HG03342 (cell line): Measurements from ENCODE around the gene U2AF2.

Experiments
- ATAC-seq: cut with Tn5 transposase; IDR thresholded peaks from one replicate; pipeline ENCODE4 v1.9.1; 2021; ENCODE audit warnings: mild to moderate bottlenecking, moderate library complexity; ENCODE audit not compliant: unreplicated experiment

U2AF2 gene

GRCh38 chr19:55687281-55688201 lies 32.7 kb downstream of the U2AF2 start:
- no peak for ATAC-seq

- no peak for ATAC-seq
These were observed 33.8 kb downstream of the U2AF2 start for GRCh38 chr19:55688422-55689218.

DNA sequence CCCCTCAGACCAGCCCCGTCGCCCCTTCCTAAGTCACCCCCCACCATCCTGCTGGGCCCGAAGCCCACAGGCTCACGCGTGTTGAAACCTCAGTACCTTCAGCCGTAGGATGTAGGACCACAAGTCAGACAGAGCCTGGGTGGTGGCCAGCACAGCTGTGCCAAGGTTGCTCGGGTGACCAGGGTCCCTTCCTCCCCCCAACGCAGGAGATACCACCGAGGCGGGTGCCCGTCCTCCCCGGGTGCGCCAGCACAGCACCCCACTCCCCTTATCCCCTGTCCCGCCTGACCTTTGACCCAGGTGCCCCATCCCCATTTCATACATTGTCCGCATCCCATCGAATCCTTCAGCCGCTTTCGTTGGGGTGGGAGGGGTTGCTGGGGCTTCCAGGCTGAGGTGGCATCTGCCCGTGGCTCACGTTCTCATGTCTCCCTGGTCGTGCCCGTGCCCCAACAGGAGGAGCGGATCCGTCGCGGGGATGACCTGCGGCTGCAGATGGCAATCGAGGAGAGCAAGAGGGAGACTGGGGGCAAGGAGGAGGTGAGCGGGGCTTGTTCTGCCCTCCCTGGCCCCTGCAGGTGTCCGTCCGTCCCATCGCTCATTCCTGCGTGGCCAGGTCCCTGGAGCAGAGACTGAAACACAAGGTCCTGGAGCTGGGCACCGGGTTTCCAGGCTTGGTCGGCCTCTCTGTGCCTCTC lies 34.7 kb downstream of the U2AF2 start:
- no peak for ATAC-seq

- no peak for ATAC-seq
These were observed 35.4 kb downstream of the U2AF2 start for GRCh38 chr19:55690109-55690768.

DNA sequence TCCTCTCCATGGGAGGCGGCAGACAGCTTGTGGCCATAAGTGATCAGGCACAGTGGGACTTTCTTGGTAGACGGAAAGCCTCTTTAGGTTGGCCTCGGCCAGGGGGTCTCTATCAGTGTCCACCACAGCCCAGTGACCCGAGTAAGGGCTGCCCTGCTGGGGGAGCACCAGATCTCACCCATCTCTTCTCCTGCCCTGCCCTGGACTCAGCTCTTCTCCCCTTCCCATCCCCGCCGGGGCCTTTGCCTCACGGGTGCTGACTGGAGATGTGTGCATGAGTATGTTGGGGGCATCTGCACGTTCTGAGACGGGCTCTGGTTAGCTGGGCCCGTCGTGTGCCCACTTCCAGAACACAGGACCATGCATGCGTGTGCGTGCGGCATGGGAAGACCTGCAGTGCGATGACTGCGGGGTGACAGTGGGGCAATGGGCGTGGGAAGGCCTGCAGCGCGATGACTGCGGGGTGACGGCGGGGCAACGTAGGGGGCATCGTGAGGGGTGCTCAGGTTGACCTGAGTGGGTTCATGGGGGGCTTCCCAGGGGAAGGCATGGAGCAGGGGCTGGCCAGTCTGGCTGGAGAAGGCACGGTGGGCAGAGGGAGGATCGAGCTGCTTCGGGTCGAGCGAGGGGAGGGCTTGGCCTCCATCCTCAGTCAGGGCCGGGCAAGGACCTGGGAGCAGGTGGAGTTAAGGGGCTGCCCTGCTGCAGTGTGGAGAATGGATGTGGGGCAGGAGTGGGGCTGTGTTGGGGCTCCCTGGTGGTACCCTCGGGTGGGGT lies 36.1 kb downstream of the U2AF2 start:
- no peak for ATAC-seq

DNA sequence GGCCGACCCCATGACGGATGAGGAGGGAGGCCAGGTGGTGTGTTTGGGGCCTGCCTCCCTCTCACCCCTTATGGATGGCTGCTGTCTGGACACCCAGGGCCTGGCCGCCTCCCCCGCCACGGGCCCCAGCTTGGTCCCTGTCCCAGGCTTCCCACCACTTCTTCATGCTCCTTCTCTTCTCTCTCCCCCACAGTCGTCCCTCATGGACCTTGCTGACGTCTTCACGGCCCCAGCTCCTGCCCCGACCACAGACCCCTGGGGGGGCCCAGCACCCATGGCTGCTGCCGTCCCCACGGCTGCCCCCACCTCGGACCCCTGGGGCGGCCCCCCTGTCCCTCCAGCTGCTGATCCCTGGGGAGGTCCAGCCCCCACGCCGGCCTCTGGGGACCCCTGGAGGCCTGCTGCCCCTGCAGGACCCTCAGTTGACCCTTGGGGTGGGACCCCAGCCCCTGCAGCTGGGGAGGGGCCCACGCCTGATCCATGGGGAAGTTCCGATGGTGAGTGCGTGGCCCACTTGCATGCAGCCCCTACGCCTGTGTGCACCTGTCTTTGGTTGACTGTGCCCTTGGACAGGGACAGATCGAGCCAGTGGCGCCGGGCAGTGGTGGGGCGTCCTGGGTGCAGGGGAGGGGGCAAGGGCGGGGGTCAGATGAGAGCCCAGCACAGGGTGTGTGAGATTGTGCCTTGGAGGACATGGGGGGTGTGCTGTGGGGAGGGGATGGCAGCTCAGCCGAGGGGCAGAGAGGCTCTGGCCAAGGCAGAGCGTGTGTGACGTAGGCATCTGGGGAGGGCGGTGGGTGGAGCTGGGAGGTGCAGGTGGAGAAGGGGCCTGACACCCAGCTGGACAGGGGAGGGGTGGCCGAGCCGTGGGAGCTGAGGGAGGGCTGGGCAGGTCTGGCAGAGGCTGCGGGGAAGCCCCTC lies 37.0 kb downstream of the U2AF2 start:
- no peak for ATAC-seq

- no peak for ATAC-seq
These were observed 37.8 kb downstream of the U2AF2 start for GRCh38 chr19:55692681-55693081.

DNA sequence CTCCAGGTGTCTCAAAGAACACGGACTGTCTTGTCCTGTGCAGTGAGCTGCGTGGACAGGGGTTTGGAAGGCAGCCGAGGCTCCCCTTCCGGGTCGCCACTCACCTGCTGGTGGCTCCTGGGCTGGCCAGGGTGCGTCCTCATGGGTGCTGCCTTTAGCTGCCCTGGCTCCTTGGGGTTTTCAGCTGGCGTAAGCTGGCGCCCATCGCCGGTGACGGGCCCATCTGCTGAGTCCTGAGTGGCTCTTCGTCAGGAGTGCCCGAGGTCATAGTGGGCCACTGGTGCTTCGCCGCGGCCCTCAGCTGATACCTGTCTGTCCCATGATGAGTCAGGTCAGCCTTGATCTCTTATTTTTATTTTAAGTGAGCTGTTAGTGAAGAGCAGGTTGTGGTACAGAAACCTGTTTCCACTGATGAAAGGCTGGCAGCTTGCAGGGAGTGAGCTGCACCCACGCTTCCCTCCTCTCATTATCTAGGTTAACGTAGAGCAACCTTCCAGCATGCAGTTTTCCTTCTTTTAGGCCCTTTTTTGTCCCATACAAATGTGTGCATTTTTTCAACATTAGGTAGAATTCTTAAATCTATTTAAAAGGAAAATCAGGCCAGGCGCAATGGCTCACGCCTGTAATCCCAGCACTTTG lies 38.6 kb downstream of the U2AF2 start:
- no peak for ATAC-seq

GRCh38 chr19:55694241-55694655 lies 39.4 kb downstream of the U2AF2 start:
- no peak for ATAC-seq

- ATAC-seq, result no peak
These were observed 40.0 kb downstream of the U2AF2 start for GRCh38 chr19:55694656-55695491.

GRCh38 chr19:55695511-55696290 lies 40.9 kb downstream of the U2AF2 start:
- no peak for ATAC-seq

- no peak for ATAC-seq
These were observed 41.6 kb downstream of the U2AF2 start for GRCh38 chr19:55696301-55697068.

DNA sequence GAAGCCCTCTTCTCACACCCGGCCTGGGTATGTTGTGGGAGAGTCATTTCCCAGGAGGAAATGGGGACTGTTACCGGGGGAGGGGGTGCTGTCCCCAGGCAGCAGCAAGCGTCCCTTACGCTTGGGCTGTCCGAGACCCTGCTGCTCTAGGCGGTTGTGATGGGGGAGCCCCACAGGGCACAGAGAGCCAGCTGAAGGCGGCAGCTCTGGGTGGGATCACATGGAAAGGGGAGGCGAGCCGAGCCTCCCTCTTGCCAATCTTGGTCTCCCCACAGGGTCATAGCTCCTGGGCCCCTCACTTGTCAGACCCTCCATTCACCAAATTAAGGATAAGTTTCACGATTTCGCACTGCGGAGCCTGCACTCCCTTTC lies 42.2 kb downstream of the U2AF2 start:
- ATAC-seq, result no peak

DNA sequence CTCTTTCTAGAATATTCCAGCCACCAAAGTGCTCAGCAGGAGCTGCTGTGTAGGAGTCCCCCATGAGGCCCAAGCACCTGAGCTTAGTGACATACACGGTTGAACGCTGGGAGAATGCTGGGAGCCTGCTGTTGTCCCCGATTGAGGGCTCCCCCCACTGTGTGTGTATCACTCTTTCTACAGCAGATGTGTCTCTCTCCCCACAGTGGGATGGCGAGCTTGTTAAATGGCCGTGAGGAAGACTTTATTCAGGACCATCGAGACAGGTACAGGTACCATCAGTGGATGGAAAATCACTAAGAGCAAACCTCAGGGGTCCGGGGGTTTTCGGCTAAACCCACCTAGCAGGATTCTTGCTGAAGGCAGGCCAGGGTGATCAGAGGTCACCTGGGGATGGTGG lies 42.9 kb downstream of the U2AF2 start:
- ATAC-seq, result no peak

- ATAC-seq, result no peak
These were observed 43.4 kb downstream of the U2AF2 start for GRCh38 chr19:55698256-55698655.

GRCh38 chr19:55699221-55699620 lies 44.4 kb downstream of the U2AF2 start:
- no peak for ATAC-seq
